HCT116 (cell line): ENCODE measurements around the gene CAT.

ENCODE experiments used
- ATF3 ChIP-seq: IDR thresholded peaks from 2 replicates; pipeline ENCODE4 v1.6.1; 2012
- CTCF ChIP-seq, 3 experiments: fragments of 200-600 bp in 1 of 3; sonication (generic) in 1 of 3; IDR thresholded peaks in 2 of 3; conservative IDR thresholded peaks in 1 of 3; 2 replicates each; pipeline ENCODE4 v1.5.1; 2012 to 2017; ENCODE audit warnings: low read depth in 2 of 3, low read length in 2 of 3, antibody characterized with exemption in 1 of 3, borderline replicate concordance in 1 of 3, control low read depth in 1 of 3, mild to moderate bottlenecking in 1 of 3, mixed read lengths in 1 of 3, mixed run types in 1 of 3, moderate library complexity in 1 of 3; ENCODE audit not compliant: insufficient read depth in 1 of 3
- EZH2 ChIP-seq: fragments of 200-600 bp; sonication (generic); IDR thresholded peaks from 2 replicates; pipeline ENCODE4 v1.6.1; 2017; ENCODE audit warnings: antibody characterized with exemption, mixed run types
- EZH2phosphoT487 ChIP-seq: fragments of 200-600 bp; IDR thresholded peaks from 2 replicates; pipeline ENCODE4 v1.6.1; 2018; ENCODE audit warnings: antibody characterized with exemption, borderline replicate concordance
- JUND ChIP-seq: IDR thresholded peaks from 2 replicates; pipeline ENCODE4 v1.6.1; 2012
- POLR2A ChIP-seq: IDR thresholded peaks from 2 replicates; pipeline ENCODE4 v1.7.0; 2011; ENCODE audit warnings: borderline replicate concordance; ENCODE audit not compliant: insufficient read depth, insufficient read length; ENCODE audit errors: extremely low read depth
- RAD21 ChIP-seq: IDR thresholded peaks from 2 replicates; pipeline ENCODE4 v1.6.1; 2012; ENCODE audit warnings: low read depth, mild to moderate bottlenecking
- REST ChIP-seq: IDR thresholded peaks from 2 replicates; pipeline ENCODE4 v1.6.1; 2012; ENCODE audit warnings: low read depth
- SP1 ChIP-seq: IDR thresholded peaks from 2 replicates; pipeline ENCODE4 v1.6.1; 2012; ENCODE audit warnings: low read depth

- TF ChIP-seq EZH2phosphoT487 (no peak), JUND (no peak), CTCF (IDR thresholded peaks at IDR 0.05 in 2 of 3, conservative IDR thresholded peaks at IDR 0.05 in 1 of 3; ENCODE audit: borderline replicate concordance in 1 of 3, insufficient read depth in 1 of 3, low read depth in 2 of 3, low read length in 2 of 3) (no peak), RAD21 (no peak), POLR2A (no peak), ATF3 (no peak), REST (no peak), EZH2 (no peak), SP1 (no peak)
Observed at GRCh38 chr11:34408580-34409172, 30.1 kb upstream of the CAT start.
